GM18507 (cell line): ENCODE data around the gene CCDC12.

ENCODE experiments used
- DNase-seq: peaks from one replicate; pipeline ENCODE4 v3.0.0; 2011; ENCODE audit warnings: low read depth; ENCODE audit not compliant: insufficient read length; ENCODE audit errors: extremely low spot score
- FAIRE-seq: peaks from 2 replicates; lab custom pipeline; 2011; peaks lifted over from hg19 to GRCh38; lab: Jason Lieb, UNC

The CCDC12 gene

GRCh38 chr3:47008234-47008796 lies 31.8 kb upstream of the CCDC12 start:
- DNase-seq (no peak), FAIRE-seq (no peak)

- no peak for DNase-seq
- no peak for FAIRE-seq
These were observed 31.1 kb upstream of the CCDC12 start for GRCh38 chr3:47007482-47008233.

- no peak for FAIRE-seq
These were observed 30.5 kb upstream of the CCDC12 start for GRCh38 chr3:47007001-47007400.

GRCh38 chr3:47006145-47006651 lies 29.7 kb upstream of the CCDC12 start:
- no peak for DNase-seq
- FAIRE-seq, result no peak

More at GRCh38 chr3:47007001-47007400, 30.5 kb upstream of the CCDC12 start:
- DNase-seq, result no peak

- FAIRE-seq (no peak), DNase-seq (no peak)
These were observed 28.9 kb upstream of the CCDC12 start for GRCh38 chr3:47005212-47006144.

- DNase-seq, result no peak
- FAIRE-seq, result no peak
These were observed 28.0 kb upstream of the CCDC12 start for GRCh38 chr3:47004369-47005211.

GRCh38 chr3:47003461-47004368 lies 27.2 kb upstream of the CCDC12 start:
- FAIRE-seq (no peak), DNase-seq (no peak)

- no peak for FAIRE-seq
- DNase-seq, result no peak
These were observed 26.5 kb upstream of the CCDC12 start for GRCh38 chr3:47003056-47003410.

- no peak for DNase-seq
- no peak for FAIRE-seq
These were observed 25.9 kb upstream of the CCDC12 start for GRCh38 chr3:47002171-47003055.

- FAIRE-seq (no peak), DNase-seq (no peak)
These were observed 25.2 kb upstream of the CCDC12 start for GRCh38 chr3:47001731-47002170.

GRCh38 chr3:47000922-47001730 lies 24.6 kb upstream of the CCDC12 start:
- FAIRE-seq, result no peak

GRCh38 chr3:47000198-47000815 lies 23.8 kb upstream of the CCDC12 start:
- FAIRE-seq (no peak), DNase-seq (no peak)

More at GRCh38 chr3:47000922-47001730, 24.6 kb upstream of the CCDC12 start:
- no peak for DNase-seq

GRCh38 chr3:46999516-47000197 lies 23.1 kb upstream of the CCDC12 start:
- DNase-seq (no peak), FAIRE-seq (no peak)

GRCh38 chr3:46998852-46999515 lies 22.4 kb upstream of the CCDC12 start:
- DNase-seq (no peak), FAIRE-seq (no peak)
